Germinal center (tissue), 1 donor: Measurements from ENCODE around the gene HS3ST4.

Source experiments
- DNase-seq: peaks from one replicate; pipeline ENCODE4 v3.0.0; 2012; ENCODE audit warnings: mixed read lengths, low spot score

HS3ST4 gene

GRCh38 chr16:25828510-25828909 is 136.8 kb downstream of the HS3ST4 start:
- no peak for DNase-seq

GRCh38 chr16:25832291-25832690 is 140.5 kb downstream of the HS3ST4 start:
- DNase-seq, result no peak

GRCh38 chr16:25834101-25834500 is 142.3 kb downstream of the HS3ST4 start:
- DNase-seq, result no peak

DNA sequence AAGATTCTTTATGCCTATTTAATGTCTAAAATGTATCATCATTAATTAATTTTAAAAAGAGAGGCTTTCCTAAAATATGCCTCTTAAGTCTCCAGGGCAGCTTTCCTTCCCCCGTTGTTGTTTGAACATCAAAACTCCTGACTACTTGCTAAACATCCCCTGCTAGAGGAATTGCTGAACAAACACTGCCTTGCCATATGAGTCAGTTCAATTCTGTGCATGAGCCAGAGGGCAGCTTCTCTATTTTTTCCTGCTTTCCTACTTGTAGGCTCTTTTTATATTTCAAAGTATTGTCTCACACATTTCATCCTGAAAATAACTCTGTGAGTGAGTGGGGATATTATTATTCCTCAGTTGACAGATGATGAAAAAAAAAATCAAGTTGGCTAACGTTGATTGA is 143.4 kb downstream of the HS3ST4 start:
- DNase-seq, result no peak

DNA sequence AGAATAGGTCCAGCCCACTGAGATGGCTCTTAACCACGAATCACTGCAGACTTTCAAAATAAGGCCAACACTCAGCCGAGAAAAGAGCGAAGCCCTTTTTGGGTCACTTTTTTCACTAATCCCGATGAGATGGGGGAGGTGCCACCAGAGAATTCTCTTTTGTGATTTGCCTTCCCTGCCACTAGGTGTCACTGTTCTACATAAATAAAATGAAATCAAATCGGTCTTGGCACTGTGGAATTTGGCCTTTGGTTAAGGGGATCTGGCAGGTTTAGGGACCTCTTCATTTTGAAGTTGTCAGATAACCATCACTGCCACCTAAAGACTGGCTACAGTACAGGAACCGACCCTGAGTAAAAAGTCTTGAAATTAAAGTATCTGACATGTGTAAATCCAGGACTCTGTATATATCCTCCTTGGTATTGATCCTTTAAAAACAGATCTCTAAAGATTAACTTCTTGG is 147.0 kb downstream of the HS3ST4 start:
- peak; percentile 19 for DNase-seq

GRCh38 chr16:25841761-25842160 is 150.0 kb downstream of the HS3ST4 start:
- DNase-seq, result no peak

DNA sequence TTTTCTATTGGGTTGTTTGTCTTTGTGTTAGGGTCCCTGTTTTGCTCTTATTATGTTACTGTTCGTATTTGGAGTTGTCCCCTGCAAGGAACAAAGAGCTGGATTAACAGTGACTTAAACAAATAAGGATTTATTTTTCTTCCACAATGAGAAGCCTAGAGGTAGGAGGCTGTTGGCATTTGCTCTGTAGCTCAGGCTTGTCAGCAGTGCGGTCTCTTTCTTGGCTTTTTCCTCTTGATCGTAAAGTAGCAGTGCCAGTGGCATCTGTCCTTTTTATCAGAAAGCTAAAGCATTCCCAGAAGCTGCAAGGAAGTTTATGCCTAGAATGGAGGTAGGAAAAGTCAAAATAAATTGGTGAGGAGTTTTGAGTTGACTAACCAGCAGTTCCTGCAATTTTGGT is 154.1 kb downstream of the HS3ST4 start:
- no peak for DNase-seq

GRCh38 chr16:25854141-25854540 is 162.4 kb downstream of the HS3ST4 start:
- no peak for DNase-seq

DNA sequence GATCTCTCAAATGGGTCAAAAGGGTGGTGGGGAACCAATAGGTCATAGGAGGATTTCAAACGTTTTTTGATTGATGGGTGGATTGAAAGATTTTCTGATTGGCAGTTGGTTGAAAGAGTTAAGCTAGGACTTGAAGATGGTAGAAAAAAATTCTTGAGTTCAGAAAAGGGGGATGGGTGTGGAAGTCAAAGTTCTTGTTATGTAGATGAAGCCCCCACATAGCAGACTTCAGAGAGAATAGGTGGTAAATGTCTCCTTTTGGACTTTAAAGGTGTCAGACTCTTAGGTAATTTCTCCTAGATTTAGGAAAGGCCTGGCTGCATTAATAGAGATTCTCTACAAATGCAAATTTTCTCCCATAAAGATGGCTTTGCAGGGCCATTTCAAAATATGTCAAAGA is 163.3 kb downstream of the HS3ST4 start:
- DNase-seq, result no peak

DNA sequence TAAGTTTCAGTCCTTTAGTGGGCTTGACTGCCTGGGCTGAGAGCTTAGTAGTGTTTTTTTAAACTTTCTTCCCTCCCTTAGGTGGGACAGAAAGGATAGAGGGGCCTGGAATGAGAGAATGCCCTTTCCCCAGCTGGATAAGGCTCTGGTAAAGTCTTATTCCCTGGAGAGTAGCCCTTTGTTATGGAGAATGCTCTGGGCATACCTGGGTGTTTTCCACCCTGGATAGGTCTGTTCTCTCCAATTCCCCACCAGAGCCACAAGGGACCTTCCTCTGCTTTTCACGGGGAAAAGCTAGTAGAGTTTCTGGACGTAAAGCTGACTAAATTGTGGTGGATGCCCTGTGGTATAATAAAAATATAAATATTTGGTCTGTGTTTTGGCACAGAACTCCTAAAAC is 164.1 kb downstream of the HS3ST4 start:
- DNase-seq, result no peak

- no peak for DNase-seq
These were observed 167.9 kb downstream of the HS3ST4 start for GRCh38 chr16:25859645-25860044.

DNA sequence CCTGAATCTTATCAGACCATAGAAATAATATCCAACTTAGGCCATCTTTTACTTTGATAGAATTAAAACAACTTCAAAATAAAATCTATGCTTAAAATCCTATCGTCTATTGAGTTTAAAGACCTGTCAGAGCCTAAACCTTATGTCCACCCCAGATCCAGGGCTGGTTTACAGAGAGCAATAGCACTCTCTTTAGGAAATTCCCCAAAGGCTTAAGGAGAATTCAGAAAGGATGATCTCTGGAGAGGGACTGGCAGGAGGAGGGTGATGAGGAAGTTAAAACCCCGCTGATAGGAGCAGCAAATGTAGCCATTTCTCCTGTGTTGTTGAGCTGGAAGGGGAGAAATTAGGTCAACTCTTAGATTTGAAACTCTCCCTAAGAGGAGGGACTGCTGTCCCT is 175.3 kb downstream of the HS3ST4 start:
- DNase-seq, result no peak

DNA sequence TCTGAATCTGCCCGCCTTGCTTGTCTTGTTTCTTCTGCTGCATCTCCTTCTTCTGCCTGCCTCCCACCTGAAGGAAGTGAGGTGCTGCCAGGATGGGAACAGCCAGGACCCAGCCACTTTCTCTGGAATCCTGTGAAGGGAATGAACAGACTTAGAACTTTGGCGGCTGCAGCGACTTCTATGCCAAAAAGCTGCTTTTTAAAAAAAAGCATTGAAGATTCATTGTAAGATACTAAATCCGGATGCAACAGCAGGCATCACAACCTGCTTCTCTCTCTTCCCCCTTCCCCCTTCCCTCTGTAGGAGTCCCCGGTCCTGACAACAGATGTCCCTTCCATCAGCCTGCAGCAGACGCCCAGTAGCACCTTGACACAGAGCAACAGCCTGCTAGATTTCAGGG is 176.3 kb downstream of the HS3ST4 start:
- no peak for DNase-seq

DNA sequence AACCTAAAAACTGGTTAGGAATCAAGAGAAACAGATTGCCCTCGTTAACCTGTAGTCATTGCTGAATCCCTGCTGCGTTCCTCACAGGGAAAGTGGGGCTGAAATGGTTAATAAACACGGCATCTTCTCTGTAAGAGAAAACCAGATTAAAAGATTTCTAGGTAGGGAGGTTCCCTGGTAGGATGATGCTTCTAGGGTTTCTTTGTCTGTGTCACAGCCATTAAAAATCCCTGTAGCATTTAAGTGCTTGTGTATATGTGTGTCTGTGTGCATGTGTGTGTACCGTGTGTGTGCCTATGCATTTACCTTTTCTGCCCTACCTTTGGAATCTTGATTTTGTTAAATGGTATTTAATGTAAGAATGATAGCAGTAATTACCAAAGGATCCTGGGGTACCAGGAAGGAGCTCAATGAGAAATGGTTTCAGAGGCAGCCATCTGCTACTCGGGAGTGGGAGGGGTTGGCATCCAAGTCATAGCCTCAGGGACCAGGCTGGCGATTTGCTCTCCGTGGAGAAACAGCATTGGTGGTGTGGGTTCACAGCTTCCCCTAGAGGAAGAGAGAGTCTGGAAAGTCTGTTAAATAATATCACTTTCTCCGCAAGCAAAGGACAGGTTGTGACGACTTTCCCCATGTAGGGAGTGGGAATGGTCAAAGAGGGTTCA is 177.1 kb downstream of the HS3ST4 start:
- no peak for DNase-seq

- no peak for DNase-seq
These were observed 180.8 kb downstream of the HS3ST4 start for GRCh38 chr16:25872369-25873070.

DNA sequence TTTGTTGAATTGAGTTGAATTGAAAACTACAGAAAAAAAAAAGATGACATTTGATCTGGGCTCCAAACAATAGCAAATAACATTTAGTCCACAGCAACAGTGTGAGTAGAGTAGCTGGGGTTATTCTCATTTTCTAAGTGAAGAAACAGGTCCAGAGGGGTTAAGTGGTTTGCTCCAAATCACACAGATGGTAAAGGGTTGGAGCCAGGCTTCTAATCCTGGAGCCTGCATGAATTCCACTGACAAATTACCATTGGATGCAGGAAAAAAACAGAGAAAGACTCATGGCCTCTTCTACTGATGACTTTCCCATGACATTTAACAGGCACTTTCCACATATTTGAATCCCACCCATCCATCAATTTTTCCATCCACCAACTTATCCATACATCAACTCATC is 182.4 kb downstream of the HS3ST4 start:
- DNase-seq, result no peak

- no peak for DNase-seq
These were observed 184.3 kb downstream of the HS3ST4 start for GRCh38 chr16:25875956-25876598.

DNA sequence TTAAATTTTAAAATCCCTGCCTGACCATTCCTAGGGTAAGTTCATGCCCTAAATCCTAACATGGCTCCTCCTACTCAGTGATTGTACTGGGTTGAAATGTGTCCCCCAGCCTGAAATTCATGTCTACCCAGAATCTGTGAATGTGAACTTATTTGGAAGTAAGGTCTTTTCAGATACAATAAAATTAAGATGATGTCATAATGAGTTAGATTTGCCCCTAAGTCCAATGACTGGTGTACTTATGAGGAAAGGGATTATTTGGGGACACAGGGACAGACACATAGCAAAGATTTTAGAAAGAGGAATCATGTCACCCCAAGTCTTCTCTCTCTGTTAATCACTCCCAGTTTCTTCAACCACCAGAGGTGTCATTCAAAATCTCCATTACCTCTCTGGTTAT is 185.3 kb downstream of the HS3ST4 start:
- no peak for DNase-seq

- no peak for DNase-seq
These were observed 194.8 kb downstream of the HS3ST4 start for GRCh38 chr16:25886598-25886997.

DNA sequence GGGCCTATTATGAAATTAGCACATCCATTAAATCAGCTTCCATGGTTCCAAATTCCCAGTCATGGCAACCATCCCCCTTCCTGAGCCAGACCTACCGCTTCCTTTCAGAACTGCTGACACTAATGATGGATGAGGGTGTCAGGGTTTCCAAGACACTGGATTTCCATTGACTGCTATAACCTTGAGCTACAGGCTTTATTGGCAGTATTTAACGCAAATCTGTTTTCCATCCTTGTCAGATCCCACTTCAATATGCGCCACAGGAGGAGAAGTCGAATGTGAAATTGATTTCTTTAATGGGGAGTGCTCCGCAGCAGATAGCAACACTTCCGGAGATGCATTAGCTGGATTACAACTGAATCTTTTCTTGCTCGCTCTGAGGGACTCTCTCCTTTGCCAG is 197.1 kb downstream of the HS3ST4 start:
- no peak for DNase-seq

GRCh38 chr16:25893332-25893731 is 201.6 kb downstream of the HS3ST4 start:
- DNase-seq, result no peak

DNA sequence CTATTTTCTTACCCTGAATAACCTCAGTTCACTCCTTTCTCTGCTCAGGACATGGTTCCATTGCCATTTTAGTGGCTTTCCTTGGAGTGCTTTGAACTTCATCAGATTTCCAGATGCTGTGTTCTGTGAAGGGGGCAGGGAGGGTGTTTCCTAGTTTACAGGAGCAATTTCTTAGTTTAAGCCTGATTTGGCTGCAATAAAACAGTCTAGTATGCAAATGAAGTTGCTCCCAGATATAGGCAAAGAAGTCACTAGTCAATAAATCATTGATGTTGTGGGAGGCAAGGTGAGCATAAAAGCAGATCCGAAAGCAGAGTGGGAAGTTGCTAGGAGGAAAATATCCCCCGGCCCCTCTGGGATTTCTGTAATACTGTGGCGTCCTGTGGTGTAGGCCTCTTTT is 202.3 kb downstream of the HS3ST4 start:
- no peak for DNase-seq

DNA sequence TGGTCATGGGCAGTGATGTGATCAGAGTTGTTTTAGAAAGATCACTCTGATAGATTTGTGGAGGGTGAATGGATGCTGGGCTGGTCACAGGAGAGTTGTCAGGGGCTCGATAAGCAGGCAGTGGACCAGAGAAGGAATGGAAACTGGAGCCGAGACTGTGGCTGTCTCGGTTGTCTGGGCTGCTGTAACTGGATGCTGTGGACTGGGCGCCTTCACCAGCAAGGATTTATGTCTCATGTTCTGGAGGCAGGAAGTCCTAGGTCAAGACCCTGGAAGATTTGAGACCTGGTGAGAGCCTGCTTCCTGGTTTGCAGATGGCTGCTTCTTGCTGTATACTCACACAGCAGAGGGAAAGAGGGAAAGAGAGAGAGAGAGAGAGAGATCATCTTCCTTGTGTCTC is 203.6 kb downstream of the HS3ST4 start:
- no peak for DNase-seq
